ENCODE results near the gene SLC25A47.
"Not testable (repeated sequence)": the region's sequence is repeated elsewhere in the genome, so short reads cannot be mapped to it uniquely, and the experiment has no call there.

SLC25A47 gene

GRCh38 chr14:100323121-100323941 is at the start of gene SLC25A47:
TSS of gene SLC25A47 (plus strand) at chr14:100323339. CDS start at chr14:100323415, 76 bp downstream.
- no peak for DNase-seq

- DNase-seq = no peak
These were observed 48.9 kb upstream of the SLC25A47 start for GRCh38 chr14:100274250-100274649.

GRCh38 chr14:100275214-100275613 is 47.9 kb upstream of the SLC25A47 start:
- no peak for DNase-seq

GRCh38 chr14:100278702-100279101 is 44.4 kb upstream of the SLC25A47 start:
- DNase-seq = no peak

DNA sequence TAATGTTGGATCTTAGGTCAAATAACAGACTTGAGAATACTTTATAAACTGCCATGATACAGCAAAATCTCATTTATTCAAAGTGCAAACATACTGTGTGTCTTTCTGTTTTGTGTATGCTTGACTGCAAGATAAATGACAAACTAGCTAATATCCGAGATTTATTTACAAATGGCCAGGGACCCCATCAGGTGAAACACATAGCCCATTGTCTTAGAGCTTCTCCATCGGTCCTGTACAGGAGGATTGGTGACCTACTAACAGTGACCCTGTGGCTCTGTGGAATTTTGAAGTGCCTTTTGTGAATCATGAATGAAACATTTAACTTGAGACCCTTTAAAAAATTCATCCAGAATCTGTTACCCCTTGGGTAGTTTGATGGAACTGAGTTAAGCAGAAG is 44.0 kb upstream of the SLC25A47 start:
- DNase-seq = no peak

- DNase-seq = no peak
These were observed 43.6 kb upstream of the SLC25A47 start for GRCh38 chr14:100279563-100279962.

- no peak for DNase-seq
These were observed 41.7 kb upstream of the SLC25A47 start for GRCh38 chr14:100281286-100282082.

DNA sequence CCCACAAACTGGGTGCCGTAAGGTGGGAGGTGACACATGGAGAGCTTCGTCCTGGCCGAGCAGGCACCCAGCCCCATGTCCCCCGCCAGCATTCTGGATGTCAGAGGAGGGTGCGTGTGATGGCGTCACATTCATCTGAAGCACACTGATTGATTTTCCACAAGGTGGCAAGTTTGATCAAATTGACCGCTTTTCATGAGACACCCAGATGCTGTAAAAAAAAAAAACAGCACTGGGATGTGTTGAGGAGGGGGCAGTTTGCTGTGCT is 41.1 kb upstream of the SLC25A47 start:
- no peak for DNase-seq

DNA sequence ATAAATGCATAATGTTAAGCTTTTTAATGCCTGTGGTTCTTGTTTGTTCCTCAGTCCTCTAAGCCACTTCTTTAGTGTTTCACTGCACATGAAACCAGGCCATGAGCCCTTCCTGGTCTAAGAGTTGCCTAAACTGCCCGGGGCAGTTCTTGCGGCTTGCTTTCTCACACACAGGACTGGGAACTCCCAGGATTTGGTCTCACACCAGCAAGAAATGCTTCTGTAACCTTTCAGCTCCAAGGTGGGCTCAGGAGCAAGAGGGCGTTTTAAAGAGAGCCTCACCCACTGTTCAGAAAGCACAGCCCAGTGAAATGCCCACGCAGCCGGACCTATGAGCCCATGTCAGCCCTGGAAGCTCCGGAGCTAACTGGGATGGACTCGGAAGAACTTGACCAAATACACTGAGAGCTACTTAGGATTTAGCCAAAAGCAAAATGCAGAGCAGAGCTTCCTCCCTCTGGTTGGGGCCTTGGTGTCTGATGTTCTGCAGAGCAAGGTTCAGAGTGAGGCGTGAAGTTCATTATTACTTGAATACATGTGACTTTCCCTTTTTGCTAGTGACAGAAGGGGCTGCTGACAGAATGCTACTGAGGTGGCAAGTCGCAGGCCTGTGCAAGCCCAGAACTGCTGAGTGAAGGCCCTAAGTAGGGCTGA is 40.2 kb upstream of the SLC25A47 start:
- no peak for DNase-seq

DNA sequence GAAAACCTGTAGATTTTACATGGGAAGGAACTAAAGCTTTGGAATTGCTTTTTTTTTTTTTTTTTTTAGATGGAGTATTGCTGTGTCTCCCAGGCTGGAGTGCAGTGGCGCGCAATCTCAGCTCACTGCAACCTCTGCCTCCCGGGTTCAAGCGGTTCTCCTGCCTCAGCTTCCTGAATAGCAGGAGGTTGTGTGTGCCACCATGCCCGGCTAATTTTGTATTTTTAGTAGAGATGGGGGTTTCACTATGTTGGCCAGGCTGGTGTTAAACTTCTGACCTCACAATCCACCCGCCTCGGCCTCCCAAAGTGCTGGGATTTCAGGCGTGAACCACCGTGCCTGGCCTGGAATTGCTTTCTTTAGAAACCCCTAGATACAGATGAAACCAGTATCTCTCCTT is 39.7 kb upstream of the SLC25A47 start:
- DNase-seq = not testable (repeated sequence)

DNA sequence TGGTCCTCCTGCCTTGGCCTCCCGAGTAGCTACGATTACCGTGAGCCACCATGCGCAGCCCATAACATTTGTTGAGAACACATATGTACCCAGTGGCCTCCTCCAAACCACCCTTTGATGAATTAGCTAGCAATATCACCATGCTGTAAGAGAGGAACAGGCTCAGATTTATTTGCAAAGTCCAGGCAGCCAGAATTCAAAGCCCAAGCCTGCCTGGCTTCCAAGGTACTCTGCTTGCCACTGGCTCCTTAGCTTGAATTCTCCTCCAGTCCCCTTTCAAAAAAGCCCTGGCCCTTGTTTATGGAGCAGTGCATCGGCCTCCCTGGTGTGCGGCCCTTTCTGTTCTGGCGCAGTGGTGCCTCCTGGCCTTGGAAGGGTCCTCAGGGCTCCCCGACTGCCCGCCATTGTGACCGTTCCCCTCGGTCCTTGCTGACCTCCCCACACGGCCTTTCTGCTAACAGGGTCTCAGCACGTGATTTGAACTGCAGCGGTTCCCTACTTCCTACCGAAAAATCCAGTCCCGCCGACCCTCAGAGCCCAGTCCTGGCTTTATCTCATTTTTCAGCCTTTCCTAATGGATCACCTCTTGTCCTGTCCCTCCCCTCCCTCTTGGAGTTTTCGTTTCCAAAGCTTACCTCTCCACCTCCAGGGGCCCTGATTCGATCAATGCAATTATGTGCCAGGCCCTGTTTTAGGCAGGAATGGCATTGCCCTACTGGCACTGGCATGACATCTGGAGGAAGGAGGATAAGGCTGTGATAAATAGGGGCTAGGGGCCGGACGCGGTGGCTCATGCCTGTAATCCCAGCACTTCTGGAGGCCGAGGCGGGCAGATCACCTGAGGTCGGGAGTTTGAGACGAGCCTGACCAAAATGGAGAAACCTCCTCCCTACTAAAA is 38.9 kb upstream of the SLC25A47 start:
- no peak for DNase-seq

GRCh38 chr14:100285021-100285912 is 37.9 kb upstream of the SLC25A47 start:
- peak; percentile 83 for DNase-seq

DNA sequence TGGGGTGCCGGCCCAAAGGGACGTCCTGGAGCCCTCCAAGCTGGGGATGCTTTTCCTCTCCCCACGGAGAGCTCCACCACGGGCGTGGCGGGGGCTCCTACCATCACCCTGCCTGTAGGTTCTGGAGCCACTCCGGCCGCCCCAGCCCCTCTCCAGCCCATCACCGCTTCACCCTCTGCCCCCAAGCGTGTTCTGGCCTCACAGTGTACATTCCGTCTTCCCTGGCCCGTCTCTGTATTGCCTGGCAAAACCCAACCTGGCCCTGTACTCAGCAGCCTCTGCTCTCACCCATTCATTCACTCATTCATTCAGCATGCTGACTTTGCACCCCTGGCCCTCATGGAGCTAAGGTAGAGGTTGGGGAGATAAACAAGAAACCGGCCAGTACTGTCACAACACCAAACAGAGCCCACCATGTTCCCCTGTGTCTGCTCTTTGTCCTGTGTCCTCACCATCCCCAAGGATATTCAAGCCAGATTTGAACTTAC is 37.2 kb upstream of the SLC25A47 start:
- DNase-seq = no peak

DNA sequence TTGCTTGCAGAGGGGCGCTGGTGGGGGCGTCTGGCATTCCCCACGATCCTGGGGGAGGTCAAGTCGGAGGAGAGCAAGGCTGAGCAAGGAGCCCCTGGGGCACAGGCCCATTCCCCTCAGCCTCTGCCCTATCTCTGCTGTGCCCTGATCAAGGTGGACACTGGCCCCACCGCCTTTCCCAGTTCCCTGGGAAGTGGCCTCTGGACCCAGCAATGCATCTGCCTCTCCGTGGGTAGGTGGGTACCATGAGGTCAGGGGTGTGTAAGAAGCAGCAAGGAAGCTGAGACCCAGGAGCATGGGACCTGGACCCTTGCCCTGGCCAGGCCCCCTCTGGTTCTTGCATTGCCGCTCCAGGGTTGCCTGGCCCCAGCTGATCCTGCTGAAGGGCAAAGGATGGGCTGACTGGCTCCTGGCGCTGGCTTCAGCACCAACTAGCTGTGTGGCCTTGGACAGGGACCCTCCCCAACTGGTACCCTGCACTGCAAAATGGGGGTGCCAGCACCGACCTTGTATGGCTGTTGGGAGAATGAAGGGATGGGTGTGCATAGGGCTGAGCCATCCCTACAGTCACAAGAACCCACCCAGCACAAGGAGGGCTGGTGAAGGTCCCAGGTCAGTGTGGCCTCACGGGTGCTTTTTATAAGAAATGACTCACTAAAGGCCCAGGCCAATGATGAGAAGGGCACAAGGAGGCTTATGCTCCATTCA is 36.5 kb upstream of the SLC25A47 start:
- no peak for DNase-seq

DNA sequence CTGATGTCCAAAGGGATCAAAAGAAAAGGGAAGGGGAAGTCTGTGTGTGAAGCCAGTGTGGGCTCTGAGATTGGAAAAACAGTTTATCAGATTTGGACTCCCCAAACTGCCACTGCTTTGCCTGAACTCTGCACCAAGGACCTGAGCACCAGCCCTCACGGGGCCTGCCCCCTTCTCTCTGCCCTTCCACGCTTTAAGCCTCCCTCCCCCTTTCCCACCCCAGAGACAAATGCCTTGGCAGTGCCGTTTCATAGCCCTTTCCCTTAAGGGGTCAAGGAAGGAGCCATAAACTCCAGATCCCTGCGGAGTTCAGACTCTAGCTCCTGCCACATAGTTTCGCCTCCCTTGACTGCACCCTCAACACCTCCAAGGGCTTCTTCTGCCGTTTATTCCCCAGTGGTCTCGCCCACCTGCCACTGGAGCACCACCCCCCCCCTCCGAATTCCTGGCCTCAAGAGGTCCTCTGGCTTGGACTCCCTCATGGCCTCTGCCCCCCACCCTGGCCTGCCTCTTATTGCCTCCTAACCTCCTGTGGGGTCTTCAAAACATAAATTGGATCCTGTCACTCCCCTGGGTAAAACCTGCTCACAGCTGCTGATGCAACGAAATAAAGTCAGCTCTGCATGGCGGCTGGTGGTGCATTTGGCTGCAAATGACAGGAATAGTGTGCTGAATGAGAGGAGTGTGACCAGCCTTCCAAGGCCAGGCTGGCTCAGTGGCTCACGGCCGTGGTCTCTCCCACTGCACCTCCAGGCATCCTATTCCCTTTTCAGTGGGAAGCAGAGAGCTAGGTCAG is 35.7 kb upstream of the SLC25A47 start:
- no peak for DNase-seq

GRCh38 chr14:100287998-100288295 is 35.2 kb upstream of the SLC25A47 start:
- DNase-seq = not testable (repeated sequence)

DNA sequence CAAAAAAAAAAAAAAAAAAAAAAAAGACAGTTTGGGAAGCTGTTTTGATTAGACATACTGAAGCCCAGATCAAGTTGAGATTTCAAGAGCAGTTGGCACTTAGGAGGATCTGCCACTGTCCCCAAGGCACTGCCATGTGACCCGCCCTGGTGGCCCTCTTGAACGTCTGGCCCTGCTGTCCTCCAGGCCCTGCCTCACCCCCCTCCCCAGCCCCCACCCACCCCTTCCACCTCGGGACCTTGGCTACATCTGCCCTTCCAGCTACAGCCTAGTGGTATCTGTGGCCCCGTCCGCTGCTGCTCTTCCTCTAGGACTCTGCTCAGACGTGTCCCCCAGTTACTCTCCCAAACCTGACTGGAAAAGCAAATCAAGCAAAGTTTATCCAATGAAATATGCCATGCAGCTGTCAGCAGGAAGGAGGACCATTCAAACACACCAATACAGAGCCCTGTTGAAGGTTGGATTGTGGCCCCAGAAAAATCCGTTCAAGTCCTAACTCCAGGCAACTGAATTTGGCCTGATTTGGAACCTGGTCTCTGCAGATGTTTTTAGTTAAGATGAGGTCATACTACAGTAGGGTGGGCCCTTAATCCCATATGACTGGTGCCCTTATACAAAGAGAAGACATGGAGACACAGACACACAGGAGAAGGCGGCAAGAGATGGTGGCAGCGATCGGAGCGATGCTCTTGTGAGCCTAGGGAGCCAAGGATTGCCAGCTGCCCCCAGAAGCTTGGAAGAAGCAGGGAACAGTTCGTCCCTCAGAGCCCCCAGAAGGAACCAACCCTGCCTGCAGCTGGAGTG is 34.6 kb upstream of the SLC25A47 start:
- no peak for DNase-seq

GRCh38 chr14:100289916-100290606 is 33.1 kb upstream of the SLC25A47 start:
- no peak for DNase-seq
